Naive thymus-derived CD4-positive, alpha-beta T cell (primary cell): ENCODE measurements around the gene NIT1. TPM values are rescaled to one million over a fixed set of nuclear protein-coding genes. Genes with fewer than 3 reads are reported as not detected.
A peak's percentile ranks its signal among the peaks of the same experiment; 100 is the strongest.

Experiments used
- ATAC-seq: fragments of 150-1000 bp; cut with Tn5 transposase; 2 replicates; pipeline ENCODE4 v1.10.0; 2021; ENCODE audit warnings: mild to moderate bottlenecking, moderate library complexity
- CTCF ChIA-PET: fragments of 350-600 bp; sonication (Branson Sonifier 250); formaldehyde crosslinking; loops from one replicate; lab custom pipeline; 2021; ENCODE audit warnings: antibody characterized with exemption; lab: Charles Lee
- POLR2A ChIA-PET: fragments of 350-600 bp; sonication (Branson Sonifier 250); formaldehyde crosslinking; loops from one replicate; lab custom pipeline; 2021; ENCODE audit warnings: antibody characterized with exemption, inconsistent platforms; lab: Charles Lee
- DNase-seq, 9 donors: peaks; one replicate each; pipeline versions ENCODE4 v3.0.0 to v3.0.0-alpha.2; 2020 to 2022; ENCODE audit warnings: mixed read lengths in 1 of 9
- H3K27ac ChIP-seq: one replicate; pipeline ENCODE4 v1.7.0; 2013; ENCODE audit warnings: mild to moderate bottlenecking, low read depth, low read length, moderate library complexity
- H3K27me3 ChIP-seq, 2 donors: one replicate each; pipeline ENCODE4 v1.7.0; 2013; ENCODE audit warnings: low read length in 2 of 2, mild to moderate bottlenecking in 2 of 2, moderate library complexity in 2 of 2; ENCODE audit not compliant: control insufficient read depth in 2 of 2, insufficient read depth in 2 of 2
- H3K36me3 ChIP-seq, 3 experiments: 1 replicate in 2 of 3; 2 replicates in 1 of 3; pipeline ENCODE4 v1.7.0; 2013; ENCODE audit warnings: low read length in 3 of 3, mild to moderate bottlenecking in 3 of 3, moderate library complexity in 1 of 3; ENCODE audit not compliant: insufficient read depth in 3 of 3, control insufficient read depth in 2 of 3
- H3K4me1 ChIP-seq, 2 donors: one replicate each; pipeline ENCODE4 v1.7.0; 2013; ENCODE audit warnings: low read length in 2 of 2, mild to moderate bottlenecking in 2 of 2, moderate library complexity in 1 of 2; ENCODE audit not compliant: control insufficient read depth in 2 of 2, insufficient read depth in 2 of 2
- H3K4me3 ChIP-seq: 2 replicates; pipeline ENCODE4 v1.7.0; 2013; ENCODE audit warnings: mild to moderate bottlenecking, low read length
- H3K9me3 ChIP-seq, 3 experiments: 1 replicate in 2 of 3; 2 replicates in 1 of 3; pipeline ENCODE4 v1.7.0; 2013; ENCODE audit warnings: low read length in 3 of 3; ENCODE audit not compliant: control insufficient read depth in 2 of 3
- H3K27ac Mint-ChIP-seq, 9 donors: one replicate each; pipeline ENCODE4 v1.8.0; 2020 to 2022; ENCODE audit warnings: mixed read lengths in 9 of 9, mild to moderate bottlenecking in 8 of 9, moderate library complexity in 5 of 9, inconsistent platforms in 2 of 9
- H3K27me3 Mint-ChIP-seq, 5 donors: one replicate each; pipeline ENCODE4 v1.8.0; 2021 to 2022; ENCODE audit warnings: mixed read lengths in 5 of 5, mild to moderate bottlenecking in 1 of 5
- H3K36me3 Mint-ChIP-seq, 5 donors: one replicate each; pipeline ENCODE4 v1.8.0; 2020 to 2022; ENCODE audit warnings: mixed read lengths in 5 of 5, mild to moderate bottlenecking in 3 of 5, inconsistent platforms in 1 of 5
- H3K4me1 Mint-ChIP-seq, 7 donors: one replicate each; pipeline ENCODE4 v1.8.0; 2020 to 2022; ENCODE audit warnings: mixed read lengths in 7 of 7, mild to moderate bottlenecking in 3 of 7, inconsistent platforms in 1 of 7
- H3K4me3 Mint-ChIP-seq, 10 donors: one replicate each; pipeline ENCODE4 v1.8.0; 2020 to 2022; ENCODE audit warnings: mild to moderate bottlenecking in 10 of 10, mixed read lengths in 10 of 10, moderate library complexity in 6 of 10, inconsistent platforms in 2 of 10
- H3K9me3 Mint-ChIP-seq, 11 donors: one replicate each; pipeline ENCODE4 v1.8.0; 2020 to 2022; ENCODE audit warnings: mixed read lengths in 11 of 11, mild to moderate bottlenecking in 4 of 11, inconsistent platforms in 1 of 11, moderate library complexity in 1 of 11
- intact Hi-C, 2 donors: fragments of 100-400 bp; cut with micrococcal nuclease; formaldehyde crosslinking; loops; one replicate each; pipeline ENCODE4 v1.15.1; 2023
- polyA plus RNA-seq, 2 donors: library from polyadenylated mRNA; unstranded; fragments of 300-500 nt; fragmentation: Illumina TruSeq; gene quantifications; one replicate each; pipeline ENCODE4 v1.2.3, GENCODE V29; 2021
- total RNA-seq, 6 experiments: library from RNA in 5 of 6; stranded (reverse) in 5 of 6; gene quantifications; 1 replicate in 5 of 6; 2 replicates in 1 of 6; pipeline ENCODE4 v1.2.3 and lab custom pipeline; 2021 to 2026

NIT1 gene
- total and polyA plus RNA-seq, 7 experiments from 2014 or later: 14.1 to 49.6 (median 34.1) TPM

GRCh38 chr1:161076410-161076809, 41.5 kb upstream of the NIT1 start:
- DNase-seq: no peak
- CTCF ChIA-PET: interaction anchor here (0.8 to 1.3 kb wide), 2 partner anchors 11 to 20 kb away, joined by 3 read pairs; no protein-coding TSS in a partner anchor

GRCh38 chr1:161077426-161077825, 40.5 kb upstream of the NIT1 start:
- H3K4me1 ChIP-seq: no peaks in the 10 kb centered on the region
- CTCF ChIA-PET: no interaction called here
- Mint-ChIP-seq H3K27ac (peak overlapping the region in 1 of 9 donors; percentile 45), H3K27me3 (no peaks in the 10 kb centered on the region), H3K4me3 (no peak overlapping the region), H3K36me3 (no peaks in the 10 kb centered on the region), H3K4me1 (peaks cover 0 to 13% (median 3%) of the 10 kb centered on the region in 7 donors), H3K9me3 (peaks cover 0 to 1% (median 0%) of the 10 kb centered on the region in 11 donors)
- POLR2A ChIA-PET: no interaction called here
- DNase-seq (no peak), ATAC-seq (no peak)
- no peaks in the 10 kb centered on the region for H3K27me3 ChIP-seq
- no peaks in the 10 kb centered on the region for H3K9me3 ChIP-seq
- no peaks in the 10 kb centered on the region for H3K36me3 ChIP-seq
- no peak overlapping the region for H3K4me3 ChIP-seq
- no peak overlapping the region for H3K27ac ChIP-seq
- intact Hi-C loops: no loop called here

More at GRCh38 chr1:161076410-161076809, 41.5 kb upstream of the NIT1 start:
- Histone ChIP-seq H3K9me3 (no peaks in the 10 kb centered on the region), H3K4me1 (peaks cover 0 to 7% of the 10 kb centered on the region in 2 donors), H3K36me3 (no peaks in the 10 kb centered on the region), H3K4me3 (no peak overlapping the region), H3K27ac (no peak overlapping the region), H3K27me3 (no peaks in the 10 kb centered on the region)
- no peak overlapping the region for H3K4me3 Mint-ChIP-seq
- peaks cover 0 to 1% (median 0%) of the 10 kb centered on the region in 11 donors for H3K9me3 Mint-ChIP-seq
- intact Hi-C loops: no loop called here
- H3K27me3 Mint-ChIP-seq: no peaks in the 10 kb centered on the region
- POLR2A ChIA-PET: interaction anchor here (1.2 kb wide), 1 partner anchor 26 kb away, joined by 6 read pairs; no protein-coding TSS in a partner anchor
- ATAC-seq: no peak
- H3K4me1 Mint-ChIP-seq: peaks cover 6 to 19% (median 13%) of the 10 kb centered on the region in 7 donors
- no peaks in the 10 kb centered on the region for H3K36me3 Mint-ChIP-seq
- H3K27ac Mint-ChIP-seq: no peak overlapping the region

GRCh38 chr1:161079436-161080110, 38.3 kb upstream of the NIT1 start:
- Mint-ChIP-seq H3K27ac (no peak overlapping the region), H3K9me3 (no peaks in the 10 kb centered on the region), H3K36me3 (no peaks in the 10 kb centered on the region), H3K4me1 (peaks cover 0 to 10% (median 0%) of the 10 kb centered on the region in 7 donors), H3K27me3 (no peaks in the 10 kb centered on the region), H3K4me3 (no peak overlapping the region)
- no peaks in the 10 kb centered on the region for H3K36me3 ChIP-seq
- no peaks in the 10 kb centered on the region for H3K9me3 ChIP-seq
- POLR2A ChIA-PET: interaction anchor here (1.0 kb wide), 1 partner anchor 10 kb away, joined by 3 read pairs; the partner anchor contains the start of gene ARHGAP30
- no peak overlapping the region for H3K4me3 ChIP-seq
- H3K27ac ChIP-seq: no peak overlapping the region
- no peaks in the 10 kb centered on the region for H3K4me1 ChIP-seq
- DNase-seq (no peak), ATAC-seq (no peak)
- CTCF ChIA-PET: no interaction called here
- H3K27me3 ChIP-seq: no peaks in the 10 kb centered on the region
- intact Hi-C loops: no loop called here

GRCh38 chr1:161080441-161081405, 37.2 kb upstream of the NIT1 start:
- H3K4me1 Mint-ChIP-seq: peaks cover 0 to 10% (median 0%) of the 10 kb centered on the region in 7 donors
- no peak overlapping the region for H3K27ac ChIP-seq

GRCh38 chr1:161081519-161081918, 36.4 kb upstream of the NIT1 start:
- no peaks in the 10 kb centered on the region for H3K27me3 ChIP-seq
- no peak overlapping the region for H3K4me3 ChIP-seq
- Mint-ChIP-seq H3K27ac (no peak overlapping the region), H3K4me1 (peaks cover 0 to 10% (median 0%) of the 10 kb centered on the region in 7 donors), H3K36me3 (no peaks in the 10 kb centered on the region), H3K9me3 (peaks cover 0 to 3% (median 0%) of the 10 kb centered on the region in 11 donors), H3K4me3 (no peak overlapping the region), H3K27me3 (peaks cover 0 to 4% (median 0%) of the 10 kb centered on the region in 5 donors)
- intact Hi-C loops: no loop called here
- CTCF ChIA-PET: interaction anchor here (0.7 kb wide), 1 partner anchor 16 kb away, joined by 5 read pairs; the partner anchor contains the start of gene KLHDC9
- POLR2A ChIA-PET: interaction anchor here (0.7 kb wide), 1 partner anchor 11 kb away, joined by 3 read pairs; no protein-coding TSS in a partner anchor
- ATAC-seq: no peak
- no peaks in the 10 kb centered on the region for H3K36me3 ChIP-seq
- H3K4me1 ChIP-seq: no peaks in the 10 kb centered on the region
- no peak for DNase-seq
- H3K27ac ChIP-seq: no peak overlapping the region
- H3K9me3 ChIP-seq: no peaks in the 10 kb centered on the region

More at GRCh38 chr1:161080441-161081405, 37.2 kb upstream of the NIT1 start:
- Histone ChIP-seq H3K4me3 (no peak overlapping the region), H3K27me3 (no peaks in the 10 kb centered on the region), H3K9me3 (no peaks in the 10 kb centered on the region), H3K36me3 (no peaks in the 10 kb centered on the region), H3K4me1 (no peaks in the 10 kb centered on the region)
- intact Hi-C loops: no loop called here
- Mint-ChIP-seq H3K27me3 (no peaks in the 10 kb centered on the region), H3K36me3 (no peaks in the 10 kb centered on the region), H3K27ac (peak overlapping the region in 1 of 9 donors; percentile 1), H3K9me3 (no peaks in the 10 kb centered on the region), H3K4me3 (no peak overlapping the region)
- ChIA-PET CTCF (no interaction called here), POLR2A (interaction anchor here (0.7 kb wide), 1 partner anchor 12 kb away, joined by 3 read pairs; no protein-coding TSS in a partner anchor)
- DNase-seq (no peak), ATAC-seq (no peak)

- Histone ChIP-seq H3K27ac (no peak overlapping the region), H3K27me3 (no peaks in the 10 kb centered on the region), H3K4me1 (no peaks in the 10 kb centered on the region), H3K9me3 (no peaks in the 10 kb centered on the region), H3K36me3 (no peaks in the 10 kb centered on the region), H3K4me3 (no peak overlapping the region)
- no peak for DNase-seq
- no peak for ATAC-seq
- Mint-ChIP-seq H3K36me3 (no peaks in the 10 kb centered on the region), H3K27ac (peak overlapping the region in 1 of 9 donors; percentile 44), H3K4me1 (peaks cover 0 to 10% (median 0%) of the 10 kb centered on the region in 7 donors), H3K4me3 (peak overlapping the region in 1 of 10 donors; percentile 52), H3K27me3 (peaks cover 0 to 4% (median 0%) of the 10 kb centered on the region in 5 donors), H3K9me3 (peaks cover 0 to 4% (median 0%) of the 10 kb centered on the region in 11 donors)
- ChIA-PET POLR2A (no interaction called here), CTCF (interaction anchor here (0.6 kb wide), 1 partner anchor 10 kb away, joined by 4 read pairs; no protein-coding TSS in a partner anchor)
- intact Hi-C loops: no loop called here
Measured at GRCh38 chr1:161082483-161082882, 35.4 kb upstream of the NIT1 start.
